ENCODE data around the gene TUBB4B.

DNA sequence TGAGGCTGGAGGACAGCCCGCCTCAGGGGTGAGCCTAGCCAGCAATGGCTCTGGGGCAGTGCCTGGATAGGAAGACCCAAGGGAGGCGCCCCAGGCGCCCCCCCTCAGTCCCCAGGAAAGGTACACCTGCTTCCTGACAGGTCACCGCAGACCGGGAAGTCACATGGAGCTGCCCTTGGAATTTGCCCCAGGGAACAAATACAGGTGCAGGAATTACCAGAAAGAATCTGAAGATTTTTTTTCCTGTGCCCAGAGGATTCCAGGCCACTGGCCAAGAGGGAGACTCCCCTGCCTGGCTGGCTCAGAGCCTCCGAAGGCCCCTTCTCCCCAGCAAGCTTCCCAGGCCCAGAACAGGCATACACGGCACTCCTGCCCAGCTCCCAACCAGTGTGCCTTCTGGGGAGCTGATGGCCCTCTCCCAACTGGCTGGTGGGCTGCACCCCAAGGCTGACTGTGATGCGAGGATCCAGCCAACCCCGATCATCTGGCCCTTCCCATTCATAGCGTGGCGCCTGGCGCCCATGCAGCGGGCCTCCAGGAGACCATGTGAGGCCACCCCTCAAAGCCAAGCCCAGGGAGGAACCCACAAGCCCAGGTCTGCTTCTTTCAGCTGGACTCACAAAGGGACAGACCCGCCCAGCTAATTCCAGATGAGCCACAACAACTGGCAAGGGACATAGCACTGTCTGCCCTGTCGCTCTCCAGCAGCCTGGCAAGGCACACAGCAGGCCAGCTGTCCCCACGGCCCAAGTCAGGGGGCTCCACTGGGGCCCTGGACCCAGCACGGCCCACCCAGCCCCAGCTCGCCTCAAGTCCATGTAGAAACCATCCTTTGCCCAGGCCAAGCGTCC is 42.8 kb upstream of the TUBB4B start:
- TF ChIP-seq POLR2A (IDR thresholded peaks at IDR 0.05; ENCODE audit: low read depth, low read length) (no peak), POLR2AphosphoS5 (IDR thresholded peaks at IDR 0.05; ENCODE audit: low read depth, low read length) (no peak)
